SK-MEL-5 (cell line): ENCODE data around the gene SSPN. TPM values are rescaled to one million over a fixed set of nuclear protein-coding genes. Genes with fewer than 3 reads are reported as not detected.
A peak's percentile ranks its signal among the peaks of the same experiment; 100 is the strongest.

ENCODE experiments used
- DNase-seq: peaks from one replicate; pipeline ENCODE4 v3.0.0-alpha.2; 2016; ENCODE audit warnings: low read depth, low spot score
- in situ Hi-C: cut with HindIII; loops from 2 replicates; pipeline ENCODE4 v1.10.0; 2016; ENCODE audit warnings: low sequenced_read_pairs, high pct_unique_total_duplicates, low pct_unique_long_range_greater_than_20kb
- total RNA-seq: library from RNA; depleted of rRNA; stranded (reverse); fragments of >200 nt; shearing (Covaris generic); gene quantifications from 2 replicates; pipeline ENCODE4 v1.2.3, GENCODE V29; 2014

The SSPN gene
- total RNA-seq, 1 experiment from 2014 or later = 2.2 TPM

DNA sequence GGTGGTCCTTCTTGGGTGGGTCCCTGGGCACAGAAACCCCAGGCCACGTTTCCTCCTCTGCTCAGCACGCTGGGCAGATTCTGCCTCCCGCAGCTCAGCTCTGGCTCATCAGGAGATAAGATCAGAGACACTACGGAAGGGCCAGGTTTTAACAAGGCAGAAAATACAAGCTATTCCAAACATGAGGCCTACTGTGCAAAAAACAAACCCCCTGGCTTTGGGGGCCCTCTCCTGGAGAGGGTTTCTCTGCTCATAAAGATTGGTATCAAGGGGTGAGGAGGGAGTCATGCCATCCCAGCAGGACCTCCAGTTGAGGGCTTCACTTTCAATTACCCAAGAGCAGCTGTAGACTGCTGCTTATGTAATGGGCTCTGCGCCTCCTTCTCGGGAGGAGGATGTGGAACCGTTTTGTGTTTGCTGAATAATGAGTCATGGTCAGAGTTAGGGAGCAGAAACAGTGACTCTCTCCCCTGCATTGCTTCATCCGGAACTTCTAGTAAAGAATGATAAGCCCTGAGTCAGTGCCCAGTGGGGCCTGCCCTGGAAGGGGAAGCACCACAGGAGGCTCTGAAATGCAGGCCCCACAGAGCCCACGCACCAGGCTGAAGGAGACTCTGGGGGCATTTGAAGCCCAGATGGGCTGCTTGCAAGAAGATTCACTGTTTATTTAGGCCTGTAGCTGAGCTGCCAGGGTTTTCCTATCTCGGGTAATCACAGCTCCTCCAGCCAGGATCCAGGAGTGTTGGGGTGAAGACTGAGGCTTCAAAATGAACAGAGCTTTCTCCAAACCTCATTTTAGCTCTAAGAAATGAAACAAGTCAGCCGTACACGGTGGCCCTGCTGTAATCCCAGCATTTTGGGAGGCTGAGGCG is 79.3 kb downstream of the SSPN start:
- in situ Hi-C loops = no loop called here
- peak; percentile 26 for DNase-seq

DNA sequence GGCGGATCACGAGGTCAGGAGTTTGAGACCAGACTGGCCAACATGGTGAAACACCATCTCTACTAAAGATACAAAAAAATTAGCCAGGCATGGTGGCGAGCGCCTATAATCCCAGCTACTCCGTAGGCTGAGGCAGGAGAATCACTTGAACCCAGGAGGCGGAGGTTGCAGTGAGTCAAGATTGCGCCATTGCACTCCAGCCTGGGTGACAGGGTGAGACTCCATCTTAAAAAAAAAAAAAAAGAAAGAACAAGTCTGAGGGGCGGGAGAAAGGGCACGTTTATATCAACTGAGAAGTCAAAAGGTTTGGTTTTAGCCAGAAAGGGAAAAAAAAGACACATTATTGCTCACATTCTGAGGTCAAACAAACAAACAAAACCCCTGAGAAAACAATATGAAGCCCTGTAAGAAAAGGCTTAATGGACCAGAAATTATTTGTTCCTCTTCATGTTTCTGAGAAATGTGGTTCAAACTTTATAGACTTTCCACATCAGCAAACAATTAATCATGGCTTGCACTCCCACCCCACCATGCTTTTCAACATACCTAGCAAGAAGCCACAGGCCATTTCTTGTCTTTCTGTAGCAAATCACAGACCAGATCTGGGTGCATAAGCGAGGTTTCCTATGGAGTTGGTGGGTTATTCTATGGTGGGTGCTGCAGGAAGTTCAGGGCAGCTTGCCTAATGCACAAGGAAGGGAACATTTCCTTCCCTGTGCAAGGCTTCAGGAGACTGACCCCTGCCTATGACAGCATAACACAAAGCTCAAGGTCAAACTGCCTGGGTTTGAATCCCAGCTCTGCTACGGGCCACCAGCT is 80.1 kb downstream of the SSPN start:
- DNase-seq = no peak
- in situ Hi-C loops = no loop called here

DNA sequence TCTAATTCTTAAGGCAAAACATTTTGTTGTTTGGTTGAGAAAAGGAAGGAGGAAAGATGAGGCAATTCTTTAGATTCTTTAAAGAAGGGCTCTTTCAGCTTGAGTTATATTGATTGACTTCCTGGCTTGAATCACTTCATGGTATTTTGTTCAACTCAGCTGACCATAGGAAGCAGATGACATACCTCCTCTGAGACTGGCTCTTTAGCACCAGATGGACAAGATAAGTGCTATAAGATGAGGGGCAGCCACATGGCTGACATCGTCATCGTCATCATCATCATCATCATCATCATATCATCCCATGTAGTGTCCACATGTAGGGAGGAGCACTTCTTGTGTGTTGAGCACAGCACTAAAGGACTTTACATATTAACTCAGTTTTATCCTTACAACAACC is 81.3 kb downstream of the SSPN start:
- peak; percentile 48 for DNase-seq
- in situ Hi-C loops = no loop called here

DNA sequence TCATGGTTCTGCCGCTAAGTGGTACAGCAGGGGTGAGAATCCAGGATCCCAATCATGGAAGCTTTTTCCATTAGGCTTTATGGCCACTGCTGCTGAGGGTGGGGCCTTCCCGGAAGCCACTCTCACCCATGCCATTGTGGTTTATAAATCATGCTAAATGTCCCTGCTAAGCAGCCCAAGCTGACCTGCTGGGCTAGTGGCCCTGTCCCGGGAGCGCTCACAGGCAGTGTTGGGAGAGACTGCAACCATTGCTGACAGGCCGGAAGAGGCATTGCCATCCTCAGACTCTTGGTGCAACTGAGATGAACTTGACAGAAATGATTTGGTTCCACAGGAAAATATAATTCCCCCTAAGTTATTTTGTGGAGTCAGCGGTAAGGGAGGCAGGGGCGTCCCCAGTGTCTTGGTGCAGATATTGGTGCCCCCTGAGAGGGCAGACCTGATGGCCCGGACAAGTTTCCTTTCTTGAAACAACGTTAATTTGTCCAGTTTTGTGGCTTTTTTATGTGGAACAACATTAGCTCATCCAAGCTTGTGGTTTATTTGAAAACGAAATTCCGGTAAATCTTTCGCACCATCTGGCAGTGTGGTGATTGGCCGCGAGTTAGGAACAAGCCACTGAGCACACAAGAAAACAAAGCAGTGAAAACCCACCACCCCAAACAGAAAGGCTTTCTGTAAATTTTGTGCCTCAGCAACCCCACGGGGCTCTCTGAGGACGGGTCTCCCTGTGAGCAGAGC is 82.3 kb downstream of the SSPN start:
- DNase-seq = no peak

DNA sequence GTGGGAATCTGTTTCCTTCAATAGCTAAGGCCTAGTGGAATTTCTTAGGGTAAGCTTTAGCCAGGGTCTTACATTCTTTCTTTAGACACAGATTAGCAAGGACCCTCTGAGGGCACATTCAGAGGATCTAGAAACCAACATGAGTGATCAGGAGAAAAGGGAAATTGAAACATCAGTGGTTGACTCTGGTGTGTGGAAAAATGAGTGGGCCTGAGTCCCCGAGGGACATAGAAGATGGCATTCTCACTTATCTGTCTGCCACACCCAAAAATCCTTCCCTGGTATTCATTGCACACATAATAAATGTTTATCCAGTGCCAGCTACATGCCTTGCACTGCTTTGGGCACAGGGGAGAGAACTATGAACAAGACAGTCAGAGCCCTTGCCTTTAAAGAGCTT is 82.9 kb downstream of the SSPN start:
- DNase-seq = no peak
- in situ Hi-C loops = no loop called here

More for the DNA sequence above, 82.3 kb downstream of the SSPN start:
- in situ Hi-C loops = no loop called here

DNA sequence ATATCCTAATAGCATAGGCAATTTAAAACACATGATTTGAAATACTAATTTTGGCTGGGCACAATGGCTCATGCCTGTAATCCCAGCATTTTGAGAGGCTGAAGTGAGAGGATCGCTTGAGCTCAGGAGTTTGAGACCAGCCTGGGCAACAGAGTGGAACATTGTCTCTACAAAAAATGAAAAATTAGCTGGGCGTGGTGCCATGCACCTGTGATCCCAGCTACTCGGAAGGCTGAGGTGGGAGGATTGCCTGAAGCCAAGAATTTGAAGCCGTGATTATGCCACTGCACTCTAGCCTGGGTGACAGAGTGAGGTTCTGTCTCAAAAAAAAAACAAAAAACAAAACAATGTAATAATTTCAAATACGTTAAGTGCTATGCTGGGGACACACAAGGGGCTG is 83.3 kb downstream of the SSPN start:
- in situ Hi-C loops = no loop called here
- DNase-seq = no peak

DNA sequence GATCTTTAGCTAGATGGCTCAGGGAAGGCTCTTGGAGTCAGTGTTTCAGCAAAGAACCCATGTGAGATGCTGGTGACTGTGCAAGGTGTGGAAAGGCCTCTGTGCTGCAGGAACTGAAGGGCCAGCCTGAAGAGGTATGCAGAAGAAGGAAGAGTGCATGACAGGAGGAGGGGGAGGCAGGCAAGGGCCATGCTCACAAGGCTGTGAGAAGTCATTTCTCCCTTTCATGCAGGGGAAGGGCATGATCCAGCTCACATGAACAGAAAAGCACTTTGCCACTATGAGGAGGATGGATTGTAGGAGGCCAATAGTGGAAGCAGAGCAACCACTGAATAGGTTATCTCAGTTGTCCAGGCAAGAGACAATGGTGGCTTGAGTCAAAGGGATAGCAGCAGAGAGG is 83.7 kb downstream of the SSPN start:
- DNase-seq = no peak
- in situ Hi-C loops = no loop called here

DNA sequence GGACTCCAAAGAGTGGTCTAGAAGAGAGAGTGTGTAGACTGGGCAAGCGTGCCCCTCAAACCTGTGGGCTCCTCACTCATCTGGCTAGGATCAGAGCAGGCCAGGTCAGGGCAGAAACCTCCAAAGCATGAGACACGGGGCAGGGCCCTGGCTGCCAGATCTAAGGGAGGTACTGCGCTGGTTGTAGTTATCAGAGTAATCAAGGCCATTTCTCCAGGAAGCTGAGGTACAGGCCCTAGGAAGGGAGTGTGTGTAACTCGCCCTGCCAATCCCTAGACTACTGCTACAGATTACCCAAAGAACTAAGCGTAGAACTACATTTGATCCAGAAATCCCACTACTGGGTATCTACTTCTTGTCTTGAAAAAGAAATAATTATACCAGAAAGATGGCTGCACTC is 84.5 kb downstream of the SSPN start:
- no peak for DNase-seq
- in situ Hi-C loops = no loop called here

DNA sequence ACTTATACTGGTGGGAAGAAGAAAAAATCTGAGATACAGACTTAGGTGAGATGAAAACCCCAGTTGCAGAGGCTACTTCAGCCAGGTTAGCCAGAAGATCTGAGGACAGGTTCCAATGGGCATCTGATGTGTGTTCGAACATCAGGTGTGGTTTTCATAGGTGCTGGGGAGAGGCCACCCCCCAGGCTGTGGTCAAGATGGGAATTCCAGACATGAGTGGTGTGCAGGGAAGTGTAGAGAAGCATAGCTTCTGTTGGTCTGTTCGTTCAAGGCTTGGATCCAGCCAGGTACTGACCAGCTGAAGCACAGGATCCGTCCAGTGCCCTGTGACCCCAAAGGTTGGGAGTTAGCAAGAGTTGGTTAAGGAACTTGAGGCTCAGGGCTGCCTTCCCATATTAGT is 85.5 kb downstream of the SSPN start:
- in situ Hi-C loops = no loop called here

DNA sequence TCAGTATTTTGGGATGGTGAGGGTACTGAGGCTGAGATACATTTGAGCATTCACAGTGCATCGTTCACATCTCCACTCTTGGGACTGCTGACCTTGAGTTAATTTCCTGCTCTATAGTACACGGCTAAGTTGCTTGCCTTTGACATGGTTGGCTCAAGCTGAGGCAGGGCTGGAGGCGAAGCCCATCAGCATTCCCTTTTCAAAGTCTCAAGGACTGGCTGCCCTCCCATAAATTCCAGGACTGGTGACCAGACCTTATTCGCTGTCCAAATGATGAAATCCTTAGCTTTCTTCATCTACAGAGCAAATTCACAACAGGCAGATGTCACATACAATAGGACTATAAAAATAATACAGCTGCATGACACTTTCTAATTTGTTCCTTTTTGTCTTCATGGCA is 85.9 kb downstream of the SSPN start:
- DNase-seq = no peak
- in situ Hi-C loops = no loop called here

More for the DNA sequence above, 85.5 kb downstream of the SSPN start:
- no peak for DNase-seq

DNA sequence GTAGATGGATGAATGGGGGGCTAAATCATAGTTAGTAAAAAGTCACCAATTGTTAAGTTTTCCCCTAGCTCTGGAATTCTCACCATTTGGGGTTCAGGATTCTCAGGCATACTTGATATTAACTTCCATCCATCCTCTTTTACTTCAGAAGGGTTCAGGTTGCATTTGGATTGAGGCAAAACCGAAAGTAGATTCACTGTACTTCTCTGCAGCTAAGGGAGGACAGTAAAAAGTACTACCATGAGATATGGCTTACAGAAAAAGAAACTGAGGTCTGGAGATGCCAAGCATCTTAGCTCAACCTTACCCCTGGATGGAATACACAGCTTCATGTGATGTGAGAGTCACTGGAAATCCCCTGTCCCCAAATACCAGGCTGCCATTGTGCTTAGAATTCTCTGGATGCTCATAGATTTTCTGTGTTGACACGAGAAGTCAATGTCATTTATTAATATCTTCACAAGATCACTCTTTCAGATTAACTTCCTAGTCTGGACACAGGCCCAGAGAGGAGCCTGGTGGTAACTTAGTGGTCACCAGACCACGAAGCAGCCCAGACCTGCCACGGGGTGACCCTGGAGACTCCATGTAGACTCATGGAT is 87.1 kb downstream of the SSPN start:
- in situ Hi-C loops = no loop called here

DNA sequence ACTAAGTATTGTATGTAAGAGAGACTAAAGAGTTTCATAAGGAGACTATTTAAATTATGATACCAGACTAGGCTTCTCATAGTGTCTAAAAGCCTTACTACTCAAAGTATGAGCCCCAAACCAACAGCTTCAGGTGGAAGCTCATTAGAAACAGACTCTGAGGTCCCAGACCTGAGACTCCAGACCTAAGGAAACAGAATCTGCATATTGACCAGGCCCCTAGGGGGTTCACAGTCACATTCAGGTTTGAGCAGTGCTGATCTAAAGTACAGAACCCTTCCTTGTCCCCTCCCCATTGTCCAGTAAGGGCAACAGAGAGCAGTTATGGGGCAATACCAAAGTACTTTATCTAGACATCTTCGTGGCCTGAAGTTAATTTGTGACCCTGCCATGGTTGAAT is 87.7 kb downstream of the SSPN start:
- in situ Hi-C loops = no loop called here
- DNase-seq = no peak

More for the DNA sequence above, 87.1 kb downstream of the SSPN start:
- no peak for DNase-seq

DNA sequence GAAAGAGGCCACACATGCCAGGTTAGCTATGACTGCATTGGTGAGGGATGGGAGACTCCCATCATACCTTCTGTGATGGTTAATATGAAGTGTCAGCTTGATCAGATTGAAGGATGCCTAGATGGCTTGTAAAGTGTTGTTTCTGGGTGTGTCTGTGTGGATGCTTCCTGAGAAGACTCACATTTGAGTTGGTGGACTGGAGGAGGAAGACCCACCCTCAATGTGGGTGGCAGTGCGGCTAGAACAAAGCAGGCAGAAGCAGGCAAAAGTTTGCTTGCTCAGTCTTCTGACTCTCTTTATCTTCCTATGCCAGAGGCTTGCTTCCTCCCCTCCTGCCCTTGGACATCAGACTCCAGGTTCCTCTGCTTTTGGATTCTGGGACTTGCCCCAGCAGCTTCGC is 88.2 kb downstream of the SSPN start:
- in situ Hi-C loops = no loop called here
- no peak for DNase-seq

DNA sequence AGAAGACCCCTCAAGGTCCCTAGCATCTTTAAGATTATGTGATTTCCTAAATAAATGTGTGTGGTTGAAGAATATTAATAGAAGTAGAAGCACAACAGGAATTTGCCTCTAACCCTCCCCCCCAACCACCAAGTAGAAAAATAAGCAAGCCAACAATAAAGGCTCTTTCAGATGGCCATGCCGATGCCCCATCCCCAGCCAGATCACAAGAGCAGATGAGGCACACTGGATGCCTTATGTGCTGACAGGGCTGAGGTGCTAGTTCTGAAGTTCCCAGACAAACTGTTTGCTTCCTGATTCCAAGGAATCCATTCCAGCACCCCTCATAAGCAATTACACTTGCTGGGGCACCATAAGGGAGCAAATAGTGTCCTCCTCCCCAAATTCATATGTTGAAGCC is 90.0 kb downstream of the SSPN start:
- peak; percentile 63 for DNase-seq
- in situ Hi-C loops = no loop called here

DNA sequence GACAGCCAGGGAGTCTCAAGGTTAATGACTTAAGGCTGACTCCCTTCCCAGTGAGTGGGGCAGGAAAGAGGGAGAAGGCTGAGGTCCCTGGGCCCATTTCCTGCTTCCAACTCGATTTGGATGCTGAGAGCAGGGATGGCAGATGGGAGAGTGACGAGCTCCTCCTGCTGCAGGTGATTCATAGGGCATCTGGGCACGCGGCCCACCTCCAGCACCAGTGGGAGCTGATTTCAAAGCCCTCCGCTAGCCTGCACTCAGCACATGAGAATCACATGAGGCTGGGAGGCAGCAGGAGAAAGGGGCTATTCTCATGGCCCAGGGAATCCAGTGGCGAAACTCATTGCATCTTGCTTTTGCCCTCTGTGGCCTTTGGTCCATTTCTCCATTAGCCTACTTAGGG is 90.8 kb downstream of the SSPN start:
- DNase-seq = peak; percentile 77

DNA sequence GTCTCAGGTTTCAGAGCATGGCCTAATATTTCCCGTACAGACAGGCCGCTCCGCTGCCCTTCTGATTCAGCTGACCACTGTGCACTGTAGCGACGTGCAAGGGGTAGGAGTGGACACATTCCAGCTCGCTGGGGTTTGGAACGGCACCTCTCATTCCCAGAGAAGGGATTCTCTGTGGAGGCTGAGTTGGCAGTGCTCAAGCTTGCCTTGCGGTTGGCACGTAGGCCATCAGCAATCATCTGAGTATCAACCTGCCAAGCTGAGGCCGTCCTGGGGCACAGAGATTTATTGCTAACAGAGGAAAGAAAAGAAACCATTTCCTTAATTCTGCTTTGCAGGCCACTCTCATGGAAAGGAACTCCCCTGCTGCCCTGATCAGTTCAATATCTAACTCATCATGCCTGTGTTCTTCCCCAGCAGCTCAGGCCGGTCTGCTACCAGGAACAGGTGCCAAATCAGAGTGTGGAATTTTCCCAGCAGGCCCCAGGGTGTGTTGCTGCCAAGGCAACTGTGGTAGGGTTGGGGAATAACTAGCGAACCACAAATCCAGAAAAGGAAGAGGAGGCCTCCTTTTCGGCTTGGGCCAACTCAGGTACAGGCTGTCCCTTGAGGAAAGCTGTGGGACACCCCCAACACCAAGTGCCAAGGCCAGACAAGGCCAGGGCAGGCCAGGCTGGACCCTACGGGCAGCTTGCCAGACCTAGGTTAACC is 92.5 kb downstream of the SSPN start:
- DNase-seq = no peak
- in situ Hi-C loops = no loop called here

More for the DNA sequence above, 90.8 kb downstream of the SSPN start:
- in situ Hi-C loops = no loop called here

DNA sequence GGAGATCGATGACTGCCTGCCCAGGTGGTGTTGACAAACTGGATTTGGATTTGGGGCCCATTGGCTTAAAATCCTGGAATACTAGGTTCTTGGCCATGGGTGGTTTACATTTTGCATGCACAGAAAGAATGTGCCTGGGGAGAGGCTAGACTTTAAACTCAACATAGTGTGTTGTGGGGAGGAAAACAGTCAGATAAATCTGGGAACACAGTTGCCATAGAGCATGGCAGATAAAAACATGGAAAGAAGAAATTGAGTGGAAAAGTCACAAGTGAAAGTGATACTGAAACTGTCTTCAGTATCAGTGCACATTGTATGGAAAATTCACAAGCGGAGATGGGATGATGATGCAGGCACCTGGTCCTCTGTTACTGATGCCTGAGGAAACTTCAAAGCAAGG is 95.2 kb downstream of the SSPN start:
- in situ Hi-C loops = no loop called here
- no peak for DNase-seq
